Stomach (tissue), 9 donors: ENCODE measurements around the gene TBC1D13. TPM values are rescaled to one million over a fixed set of nuclear protein-coding genes. Genes with fewer than 3 reads are reported as not detected.
"Not testable (repeated sequence)": the region's sequence is repeated elsewhere in the genome, so short reads cannot be mapped to it uniquely, and the experiment has no call there.

Experiments
- DNase-seq, 2 donors: peaks; one replicate each; pipeline versions ENCODE4 v3.0.0 to v3.0.0-alpha.2; 2013 to 2019
- H3K27ac ChIP-seq, 5 donors: fragments of 200-600 bp in 4 of 5; sonication (generic) in 4 of 5; one replicate each; pipeline ENCODE4 v1.5.1; 2013 to 2019; ENCODE audit warnings: mild to moderate bottlenecking in 1 of 5, moderate library complexity in 1 of 5
- H3K27me3 ChIP-seq, 3 donors: fragments of 200-600 bp; sonication (generic); one replicate each; pipeline ENCODE4 v1.5.1; 2017 to 2019; ENCODE audit warnings: mixed run types in 1 of 3
- H3K36me3 ChIP-seq, 4 donors: fragments of 200-600 bp; sonication (generic); 1 replicate in 3 of 4; 2 replicates in 1 of 4; pipeline ENCODE4 v1.5.1; 2016 to 2019
- H3K4me1 ChIP-seq, 4 donors: fragments of 200-600 bp; sonication (generic); one replicate each; pipeline ENCODE4 v1.5.1; 2016 to 2019
- H3K4me3 ChIP-seq, 4 donors: fragments of 200-600 bp; sonication (generic) in 3 of 4; one replicate each; pipeline ENCODE4 v1.5.1; 2016 to 2019; ENCODE audit warnings: mild to moderate bottlenecking in 1 of 4
- H3K9me3 ChIP-seq, 4 donors: fragments of 200-600 bp; sonication (generic); one replicate each; pipeline ENCODE4 v1.5.1; 2016 to 2019
- CTCF ChIP-seq, 7 experiments: fragments of 450-650 bp in 4 of 7; fragments of 200-600 bp in 3 of 7; sonication (generic) in 3 of 7; IDR thresholded peaks; one replicate each; pipeline ENCODE4 v1.5.1; 2016 to 2019; ENCODE audit warnings: antibody characterized with exemption in 7 of 7, control low read depth in 2 of 7, mild to moderate bottlenecking in 1 of 7
- WGBS, 5 donors: extraction: QIAGEN DNeasy Blood & Tissue Kit in 3 of 5; methylation state at CpG; one replicate each; pipeline versions ENCODE4 v1.1.5 to v1.1.7; 2013 to 2018; 5-methylcytosine and 5-hydroxymethylcytosine counted together
- intact Hi-C: fragments of 100-400 bp; cut with DNase I; formaldehyde crosslinking; loops from one replicate; pipeline ENCODE4 v1.15.1; 2023; ENCODE audit warnings: low total_unique reads
- polyA plus RNA-seq, 3 donors: library from polyadenylated mRNA; stranded (reverse); fragments of 200-250 nt; gene quantifications; one replicate each; pipeline ENCODE4 v1.2.3, GENCODE V29; 2013
- small RNA-seq, 4 donors: library from RNA; depleted of rRNA; stranded (forward); fragments of <200 nt; gene quantifications; one replicate each; pipeline ENCODE3, GENCODE V24; 2016
- total RNA-seq, 5 donors: library from RNA; depleted of rRNA; stranded (reverse); fragments of >200 nt; gene quantifications; one replicate each; pipeline versions ENCODE4 v1.1.0 to v1.2.3, GENCODE V29; 2014 to 2016
- donor health status: healthy with polysubstance abuse.
- donor health status: Bipolar disorder and iron deficiency.
- donor health status: healthy.

Gene TBC1D13
- total and polyA plus RNA-seq, 8 donors, result 5.8 to 50.6 (median 11.5) TPM

GRCh38 chr9:128851779-128852600, 64.9 kb downstream of the TBC1D13 start:
- TF ChIP-seq CTCF (IDR thresholded peaks at IDR 0.05), result peak in 5 of 7 experiments; percentile 43 to 82 (median 54)
- intact Hi-C loops, H3K36me3 ChIP-seq, H3K4me3 ChIP-seq, H3K27me3 ChIP-seq: not testable (repeated sequence)
- peak overlapping the region in 1 of 5 donors; percentile 61 for H3K27ac ChIP-seq
- peak; percentile 49 to 68 for DNase-seq
- H3K4me1 ChIP-seq, result peaks cover 0 to 22% (median 13%) of the 10 kb centered on the region in 4 donors
- peaks cover 0 to 13% (median 0%) of the 10 kb centered on the region in 4 donors for H3K9me3 ChIP-seq
- WGBS, 5 donors, result 60 to 72% (median 67%) methylated on average over 10 of the region's 10 CpGs

GRCh38 chr9:128852646-128853045, 65.6 kb downstream of the TBC1D13 start:
- WGBS, 5 donors, result 54 to 73% (median 60%) methylated on average over 2 of the region's 2 CpGs
- H3K36me3 ChIP-seq, H3K27me3 ChIP-seq, H3K4me3 ChIP-seq, intact Hi-C loops, DNase-seq: not testable (repeated sequence)
- peaks cover 0 to 22% (median 13%) of the 10 kb centered on the region in 4 donors for H3K4me1 ChIP-seq
- peak overlapping the region in 1 of 5 donors; percentile 61 for H3K27ac ChIP-seq
- H3K9me3 ChIP-seq, result peaks cover 0 to 13% (median 0%) of the 10 kb centered on the region in 4 donors

- DNase-seq, H3K27ac ChIP-seq, H3K36me3 ChIP-seq, H3K4me3 ChIP-seq, intact Hi-C loops, H3K27me3 ChIP-seq: not testable (repeated sequence)
- H3K4me1 ChIP-seq, result peaks cover 0 to 24% (median 13%) of the 10 kb centered on the region in 4 donors
- H3K9me3 ChIP-seq, result peaks cover 0 to 13% (median 0%) of the 10 kb centered on the region in 4 donors
- WGBS, 5 donors, result 85 to 93% (median 87%) methylated on average over 6 of the region's 6 CpGs
Observed at GRCh38 chr9:128854454-128854853, 67.4 kb downstream of the TBC1D13 start.

- H3K36me3 ChIP-seq, H3K9me3 ChIP-seq, intact Hi-C loops, H3K27me3 ChIP-seq, DNase-seq, H3K4me3 ChIP-seq, H3K27ac ChIP-seq: not testable (repeated sequence)
- peaks cover 15 to 51% (median 28%) of the 10 kb centered on the region in 4 donors for H3K4me1 ChIP-seq
- 93 to 98% (median 96%) methylated on average over 7 of the region's 7 CpGs for WGBS, 5 donors
Observed at GRCh38 chr9:128858476-128858875, 71.4 kb downstream of the TBC1D13 start.

Small RNA genes within 50 kb of the gene (small RNA-seq; reads per million reads assigned to genes)
- gene RF00017, result 0 reads per million in 4 donors

Other genes starting within 250 kb of the TBC1D13 start
- gene SPTAN1, start 234.7 kb upstream of the TBC1D13 start, total RNA-seq, result 100 to 1,000 TPM; 272 to 726 (median 399) TPM
- 100 to 1,000 TPM in 1 of 3 donors, 10 to 100 TPM in 2; 41.4 to 104 (median 49.0) TPM for gene SPTAN1, start 234.7 kb upstream of the TBC1D13 start, polyA plus RNA-seq
- gene DYNC2I2, start 130.4 kb upstream of the TBC1D13 start, total RNA-seq, result 100 to 1,000 TPM in 2 of 5 donors, 10 to 100 TPM in 2, 1 to 10 TPM in 1; 2.9 to 125 (median 33.9) TPM
- 10 to 100 TPM; 46.3 to 67.5 (median 60.2) TPM for gene DYNC2I2, start 130.4 kb upstream of the TBC1D13 start, polyA plus RNA-seq
- 100 to 1,000 TPM in 3 of 5 donors, 10 to 100 TPM in 2; 49.0 to 489 (median 123) TPM for gene SET, start 98.0 kb upstream of the TBC1D13 start, total RNA-seq
- 100 to 1,000 TPM; 109 to 150 (median 111) TPM for gene SET, start 98.0 kb upstream of the TBC1D13 start, polyA plus RNA-seq
- 10 to 100 TPM in 3 of 5 donors, 1 to 10 TPM in 2; 5.0 to 23.2 (median 13.3) TPM for gene PKN3, start 84.8 kb upstream of the TBC1D13 start, total RNA-seq
- gene PKN3, start 84.8 kb upstream of the TBC1D13 start, polyA plus RNA-seq, result 1 to 10 TPM; 5.3 to 8.0 (median 7.7) TPM
- 100 to 1,000 TPM in 1 of 5 donors, 10 to 100 TPM in 2, 1 to 10 TPM in 2; 3.5 to 116 (median 20.0) TPM for gene ZDHHC12, start 63.1 kb upstream of the TBC1D13 start, total RNA-seq
- gene ZDHHC12, start 63.1 kb upstream of the TBC1D13 start, polyA plus RNA-seq, result 10 to 100 TPM; 57.1 to 90.5 (median 60.5) TPM
- gene ZER1, start 15.3 kb upstream of the TBC1D13 start, total RNA-seq, result 100 to 1,000 TPM in 1 of 5 donors, 10 to 100 TPM in 4; 25.5 to 214 (median 68.3) TPM
- 10 to 100 TPM; 16.3 to 19.2 (median 18.8) TPM for gene ZER1, start 15.3 kb upstream of the TBC1D13 start, polyA plus RNA-seq
- gene ENDOG, start 31.2 kb downstream of the TBC1D13 start, total RNA-seq, result 100 to 1,000 TPM in 1 of 5 donors, 10 to 100 TPM in 2, 1 to 10 TPM in 2; 5.0 to 186 (median 38.5) TPM
- 10 to 100 TPM; 22.9 to 32.5 (median 30.4) TPM for gene ENDOG, start 31.2 kb downstream of the TBC1D13 start, polyA plus RNA-seq
- 100 to 1,000 TPM in 1 of 5 donors, 10 to 100 TPM in 4; 11.1 to 104 (median 14.2) TPM for gene SPOUT1, start 42.5 kb downstream of the TBC1D13 start, total RNA-seq
- 10 to 100 TPM; 13.4 to 31.3 (median 29.4) TPM for gene SPOUT1, start 42.5 kb downstream of the TBC1D13 start, polyA plus RNA-seq
- gene KYAT1, start 94.7 kb downstream of the TBC1D13 start, total RNA-seq, result 10 to 100 TPM in 2 of 5 donors, 1 to 10 TPM in 2, under 1 TPM in 1; 0.58 to 25.7 (median 6.1) TPM
- 1 to 10 TPM; 4.8 to 7.5 (median 5.3) TPM for gene KYAT1, start 94.7 kb downstream of the TBC1D13 start, polyA plus RNA-seq
- 10 to 100 TPM; 14.7 to 63.7 (median 25.1) TPM for gene LRRC8A, start 94.9 kb downstream of the TBC1D13 start, total RNA-seq
- 10 to 100 TPM; 11.2 to 22.7 (median 13.6) TPM for gene LRRC8A, start 94.9 kb downstream of the TBC1D13 start, polyA plus RNA-seq
- 10 to 100 TPM in 4 of 5 donors, 1 to 10 TPM in 1; 1.4 to 37.3 (median 13.8) TPM for gene PHYHD1, start 133.7 kb downstream of the TBC1D13 start, total RNA-seq
- 10 to 100 TPM; 43.9 to 55.8 (median 49.1) TPM for gene PHYHD1, start 133.7 kb downstream of the TBC1D13 start, polyA plus RNA-seq
- gene DOLK, start 160.3 kb downstream of the TBC1D13 start, total RNA-seq, result 10 to 100 TPM in 1 of 5 donors, 1 to 10 TPM in 3, under 1 TPM in 1; 0.58 to 17.1 (median 9.4) TPM
- gene DOLK, start 160.3 kb downstream of the TBC1D13 start, polyA plus RNA-seq, result 1 to 10 TPM; 3.2 to 8.1 (median 6.2) TPM
- gene NUP188, start 160.4 kb downstream of the TBC1D13 start, total RNA-seq, result 10 to 100 TPM; 26.3 to 79.9 (median 51.0) TPM
- 10 to 100 TPM in 1 of 3 donors, 1 to 10 TPM in 2; 4.4 to 10.1 (median 9.9) TPM for gene NUP188, start 160.4 kb downstream of the TBC1D13 start, polyA plus RNA-seq
- gene SH3GLB2, start 241.1 kb downstream of the TBC1D13 start, total RNA-seq, result 100 to 1,000 TPM in 4 of 5 donors, 10 to 100 TPM in 1; 50.5 to 408 (median 138) TPM
- 100 to 1,000 TPM in 2 of 3 donors, 10 to 100 TPM in 1; 58.2 to 113 (median 102) TPM for gene SH3GLB2, start 241.1 kb downstream of the TBC1D13 start, polyA plus RNA-seq
- 100 to 1,000 TPM in 1 of 5 donors, 10 to 100 TPM in 4; 34.5 to 175 (median 49.0) TPM for gene MIGA2, start 249.4 kb downstream of the TBC1D13 start, total RNA-seq
- gene MIGA2, start 249.4 kb downstream of the TBC1D13 start, polyA plus RNA-seq, result 10 to 100 TPM in 2 of 3 donors, 1 to 10 TPM in 1; 9.0 to 28.2 (median 10.4) TPM